Measurements from ENCODE around the gene SERTM2. TPM values are rescaled to one million over a fixed set of nuclear protein-coding genes. Genes with fewer than 3 reads are reported as not detected.

Gene SERTM2
- polyA plus RNA-seq, 1 donor (not counting 4 experiments of a cell fraction or from before 2014, with no cell fraction given) = not detected

DNA sequence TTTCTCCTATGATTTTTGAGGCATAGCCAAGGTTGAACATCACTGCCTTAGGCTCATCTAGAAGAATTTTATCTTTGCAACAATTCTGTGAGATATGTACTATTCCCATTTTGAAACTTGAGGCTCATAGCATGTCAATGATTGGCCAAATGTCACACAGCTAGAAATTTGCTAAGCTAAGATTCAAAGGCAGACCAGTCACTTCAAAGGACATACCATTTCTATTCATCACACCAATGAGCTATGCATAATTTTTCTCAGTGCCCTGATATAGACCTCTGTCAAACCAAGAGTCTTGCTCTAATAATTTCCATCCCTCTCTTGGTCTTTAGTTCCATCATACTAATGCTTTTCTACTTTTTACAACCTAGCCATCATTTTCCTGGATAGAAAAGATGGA is 27.6 kb upstream of the SERTM2 start:
- TF ChIP-seq, protein P1, sequence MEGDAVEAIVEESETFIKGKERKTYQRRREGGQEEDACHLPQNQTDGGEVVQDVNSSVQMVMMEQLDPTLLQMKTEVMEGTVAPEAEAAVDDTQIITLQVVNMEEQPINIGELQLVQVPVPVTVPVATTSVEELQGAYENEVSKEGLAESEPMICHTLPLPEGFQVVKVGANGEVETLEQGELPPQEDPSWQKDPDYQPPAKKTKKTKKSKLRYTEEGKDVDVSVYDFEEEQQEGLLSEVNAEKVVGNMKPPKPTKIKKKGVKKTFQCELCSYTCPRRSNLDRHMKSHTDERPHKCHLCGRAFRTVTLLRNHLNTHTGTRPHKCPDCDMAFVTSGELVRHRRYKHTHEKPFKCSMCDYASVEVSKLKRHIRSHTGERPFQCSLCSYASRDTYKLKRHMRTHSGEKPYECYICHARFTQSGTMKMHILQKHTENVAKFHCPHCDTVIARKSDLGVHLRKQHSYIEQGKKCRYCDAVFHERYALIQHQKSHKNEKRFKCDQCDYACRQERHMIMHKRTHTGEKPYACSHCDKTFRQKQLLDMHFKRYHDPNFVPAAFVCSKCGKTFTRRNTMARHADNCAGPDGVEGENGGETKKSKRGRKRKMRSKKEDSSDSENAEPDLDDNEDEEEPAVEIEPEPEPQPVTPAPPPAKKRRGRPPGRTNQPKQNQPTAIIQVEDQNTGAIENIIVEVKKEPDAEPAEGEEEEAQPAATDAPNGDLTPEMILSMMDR (optimal IDR thresholded peaks at IDR 0.05 in 1 of 3, IDR thresholded peaks at IDR 0.05 in 1 of 3, conservative IDR thresholded peaks at IDR 0.05 in 1 of 3; ENCODE audit: extremely low read depth in 1 of 3, insufficient read depth in 2 of 3, low read length in 3 of 3) = no peak
- TF ChIP-seq EZH2 (IDR thresholded peaks at IDR 0.05; ENCODE audit: low read length) = no peak
- H3K4me2 ChIP-seq (ENCODE audit: control insufficient read depth, extremely low read depth, insufficient read depth, low read depth, low read length) = no peak overlapping the region
- DNase-seq (ENCODE audit: low read depth, low spot score) (no peak), FAIRE-seq (no peak)
- no peaks in the 10 kb centered on the region for H3K4me1 ChIP-seq (ENCODE audit: control insufficient read depth, extremely low read depth, insufficient read depth, low read length)
- dilution Hi-C loops (cut with MboI; ENCODE audit: extremely low pct_ligation_motif_present, low sequenced_read_pairs) = no loop called here
- no peaks in the 10 kb centered on the region for H3K9me1 ChIP-seq (ENCODE audit: control insufficient read depth, extremely low read depth, insufficient read depth, low read length)
- no peaks in the 10 kb centered on the region for H3K9me3 ChIP-seq (ENCODE audit: control insufficient read depth, low read depth, low read length)
- H4K20me1 ChIP-seq (ENCODE audit: control insufficient read depth, extremely low read depth, insufficient read depth, low read length) = no peaks in the 10 kb centered on the region
- H3K79me2 ChIP-seq (ENCODE audit: control insufficient read depth, insufficient read depth, low read length) = no peaks in the 10 kb centered on the region
- no peak overlapping the region for H3K4me3 ChIP-seq (ENCODE audit: control insufficient read depth in 2 of 3, extremely low read depth in 1 of 3, insufficient read depth in 2 of 3, low read depth in 1 of 3, low read length in 3 of 3)
- no peaks in the 10 kb centered on the region for H3K36me3 ChIP-seq (ENCODE audit: control insufficient read depth in 2 of 2, extremely low read depth in 1 of 2, insufficient read depth in 2 of 2, low read length in 2 of 2)
- H2AFZ ChIP-seq (ENCODE audit: control insufficient read depth, low read length) = no peak overlapping the region
- no peak overlapping the region for H3K9ac ChIP-seq (ENCODE audit: control insufficient read depth, extremely low read depth, insufficient read depth, low read length)
- no peak overlapping the region for H3K27ac ChIP-seq (ENCODE audit: control insufficient read depth, insufficient read depth, low read length)
- H3K27me3 ChIP-seq (ENCODE audit: control insufficient read depth, extremely low read depth, insufficient read depth, low read length) = peaks cover 13% of the 10 kb centered on the region

DNA sequence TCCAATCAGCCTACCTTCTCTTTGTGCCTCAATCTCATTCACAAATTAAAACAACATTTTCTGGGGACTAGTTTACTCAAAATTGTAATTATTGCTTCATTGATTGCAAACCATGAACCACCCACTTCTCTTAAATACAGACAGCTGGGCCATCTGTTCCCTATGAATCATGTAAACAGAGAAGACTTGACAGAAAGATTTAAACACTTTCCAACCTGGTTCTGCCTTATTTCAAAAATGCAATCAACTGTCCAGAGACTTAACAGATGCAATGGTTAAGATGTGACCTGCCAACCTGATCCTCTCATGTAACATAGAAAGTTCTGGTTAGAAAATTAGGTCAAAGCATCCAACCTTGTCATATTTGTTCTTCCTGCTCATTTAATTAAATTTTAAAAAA is 20.8 kb upstream of the SERTM2 start:
- Histone ChIP-seq H3K4me3 (ENCODE audit: control insufficient read depth in 2 of 3, extremely low read depth in 1 of 3, insufficient read depth in 2 of 3, low read depth in 1 of 3, low read length in 3 of 3) (no peak overlapping the region), H3K9ac (ENCODE audit: control insufficient read depth, extremely low read depth, insufficient read depth, low read length) (no peak overlapping the region), H3K9me3 (ENCODE audit: control insufficient read depth, low read depth, low read length) (no peaks in the 10 kb centered on the region), H3K4me2 (ENCODE audit: control insufficient read depth, extremely low read depth, insufficient read depth, low read depth, low read length) (no peak overlapping the region), H3K4me1 (ENCODE audit: control insufficient read depth, extremely low read depth, insufficient read depth, low read length) (no peaks in the 10 kb centered on the region), H3K27ac (ENCODE audit: control insufficient read depth, insufficient read depth, low read length) (no peak overlapping the region), H3K36me3 (ENCODE audit: control insufficient read depth in 2 of 2, extremely low read depth in 1 of 2, insufficient read depth in 2 of 2, low read length in 2 of 2) (no peaks in the 10 kb centered on the region), H4K20me1 (ENCODE audit: control insufficient read depth, extremely low read depth, insufficient read depth, low read length) (no peaks in the 10 kb centered on the region), H3K79me2 (ENCODE audit: control insufficient read depth, insufficient read depth, low read length) (no peaks in the 10 kb centered on the region), H3K9me1 (ENCODE audit: control insufficient read depth, extremely low read depth, insufficient read depth, low read length) (no peaks in the 10 kb centered on the region), H3K27me3 (ENCODE audit: control insufficient read depth, extremely low read depth, insufficient read depth, low read length) (no peaks in the 10 kb centered on the region), H2AFZ (ENCODE audit: control insufficient read depth, low read length) (no peak overlapping the region)
- FAIRE-seq = no peak
- dilution Hi-C loops (cut with MboI; ENCODE audit: extremely low pct_ligation_motif_present, low sequenced_read_pairs) = no loop called here
- TF ChIP-seq EZH2 (IDR thresholded peaks at IDR 0.05; ENCODE audit: low read length) = no peak
- TF ChIP-seq, protein P1 (optimal IDR thresholded peaks at IDR 0.05 in 1 of 3, IDR thresholded peaks at IDR 0.05 in 1 of 3, conservative IDR thresholded peaks at IDR 0.05 in 1 of 3; ENCODE audit: extremely low read depth in 1 of 3, insufficient read depth in 2 of 3, low read length in 3 of 3) = no peak
- DNase-seq (ENCODE audit: low read depth, low spot score) = no peak
